GM12878 (cell line): ENCODE measurements around the gene LSM14B. TPM values are rescaled to one million over a fixed set of nuclear protein-coding genes. Genes with fewer than 3 reads are reported as not detected.

Experiments
- ATAC-seq: fragments of 200-7000 bp; cut with Tn5 transposase; 3 replicates; pipeline ENCODE4 v1.9.1; 2020; ENCODE audit warnings: mild to moderate bottlenecking, moderate library complexity
- BruUV-seq: library from RNA; stranded (reverse); fragments of 400-500 nt; replicated peaks from 2 replicates; lab custom pipeline; 2021; lab: Mats Ljungman, UMichigan
- CTCF ChIA-PET: fragments of 300-600 bp; sonication (Branson Sonifier 250); formaldehyde crosslinking; extraction: SDS; loops from one replicate; lab custom pipeline; 2021; ENCODE audit warnings: inconsistent platforms; lab: Yijun Ruan, JAX
- POLR2A ChIA-PET: fragments of 350-600 bp; formaldehyde crosslinking; extraction: SDS; loops from one replicate; lab custom pipeline; 2021; ENCODE audit warnings: inconsistent platforms; lab: Charles Lee
- RAD21 ChIA-PET: fragments of 300-600 bp; sonication (Branson Sonifier 250); formaldehyde crosslinking; loops from one replicate; lab custom pipeline; 2023; ENCODE audit warnings: antibody characterized with exemption; ENCODE audit not compliant: unreplicated experiment; lab: Charles Lee
- SMC1A ChIA-PET: fragments of 300-600 bp; sonication (Branson Sonifier 250); formaldehyde crosslinking; loops from one replicate; lab custom pipeline; 2023; ENCODE audit not compliant: unreplicated experiment, uncharacterized antibody; lab: Charles Lee
- DNase-seq: peaks from one replicate; pipeline ENCODE4 v3.0.0-alpha.2; 2011; ENCODE audit warnings: low read depth, low spot score
- FAIRE-seq: peaks from 3 replicates; lab custom pipeline; 2011; peaks lifted over from hg19 to GRCh38; lab: Jason Lieb, UNC
- H2AFZ ChIP-seq: 2 replicates; pipeline ENCODE4 v1.6.0; 2011; ENCODE audit warnings: low read depth, low read length, control low read depth; ENCODE audit not compliant: control insufficient read depth
- H3K27ac ChIP-seq: 2 replicates; pipeline ENCODE4 v1.5.1; 2011; ENCODE audit warnings: control low read depth; ENCODE audit not compliant: control insufficient read depth, insufficient read depth
- H3K27me3 ChIP-seq, 2 experiments: replicated peaks in 1 of 2; 2 replicates each; pipeline versions ENCODE4 v1.6.0 to v1.6.1; 2011; ENCODE audit warnings: low read length in 1 of 2; ENCODE audit not compliant: control insufficient read depth in 2 of 2, insufficient read depth in 2 of 2
- H3K36me3 ChIP-seq, 2 experiments: 2 replicates each; pipeline ENCODE4 v1.5.1; 2011; ENCODE audit warnings: low read length in 1 of 2; ENCODE audit not compliant: control insufficient read depth in 2 of 2, insufficient read depth in 2 of 2
- H3K4me1 ChIP-seq: 2 replicates; pipeline ENCODE4 v1.6.1; 2011; ENCODE audit warnings: mild to moderate bottlenecking, low read length, moderate library complexity, mixed read lengths; ENCODE audit not compliant: control insufficient read depth, insufficient read depth
- H3K4me2 ChIP-seq: 2 replicates; pipeline ENCODE4 v1.6.0; 2011; ENCODE audit warnings: control low read depth; ENCODE audit not compliant: control insufficient read depth, insufficient read depth
- H3K4me3 ChIP-seq: fragments of 200-600 bp; sonication (generic); 2 replicates; pipeline ENCODE4 v1.5.1; 2016
- H3K79me2 ChIP-seq: 2 replicates; pipeline ENCODE4 v1.6.0; 2011; ENCODE audit warnings: low read length; ENCODE audit not compliant: control insufficient read depth, insufficient read depth
- H3K9ac ChIP-seq: 2 replicates; pipeline ENCODE4 v1.8.0; 2011; ENCODE audit warnings: low read length, control low read depth, mixed read lengths; ENCODE audit not compliant: control insufficient read depth, insufficient read depth
- H3K9me3 ChIP-seq: replicated peaks from 3 replicates; pipeline ENCODE4 v1.5.1; 2011; ENCODE audit warnings: mild to moderate bottlenecking, low read length; ENCODE audit not compliant: control insufficient read depth, insufficient read depth
- H4K20me1 ChIP-seq: 2 replicates; pipeline ENCODE4 v1.6.0; 2011; ENCODE audit not compliant: control insufficient read depth, insufficient read depth
- BHLHE40 ChIP-seq, 2 experiments: fragments of 450-650 bp in 1 of 2; IDR thresholded peaks; 2 replicates each; pipeline ENCODE4 v1.6.1; 2011 to 2017; ENCODE audit warnings: low read depth in 2 of 2, borderline replicate concordance in 1 of 2, improper control_type of control experiment in 1 of 2, low read length in 1 of 2, mild to moderate bottlenecking in 1 of 2
- BRCA1 ChIP-seq: IDR thresholded peaks from 2 replicates; pipeline ENCODE4 v1.6.1; 2011; ENCODE audit warnings: low read depth, low read length, improper control_type of control experiment
- EGR1 ChIP-seq, 2 experiments: IDR thresholded peaks; 1 replicate in 1 of 2; 2 replicates in 1 of 2; pipeline ENCODE4 v1.6.1; 2011 to 2012; ENCODE audit warnings: low read depth in 2 of 2, low read length in 2 of 2, borderline replicate concordance in 1 of 2, mild to moderate bottlenecking in 1 of 2, moderate library complexity in 1 of 2
- FOXK2 ChIP-seq: fragments of 450-650 bp; IDR thresholded peaks from 2 replicates; pipeline ENCODE4 v1.6.1; 2017; ENCODE audit warnings: mild to moderate bottlenecking, moderate library complexity
- GATAD2B ChIP-seq: fragments of 450-650 bp; conservative IDR thresholded peaks from 2 replicates; pipeline ENCODE4 v1.6.1; 2017; ENCODE audit warnings: low read depth, mild to moderate bottlenecking, moderate library complexity
- HDAC6 ChIP-seq: fragments of 200-600 bp; sonication (generic); IDR thresholded peaks from one replicate; pipeline ENCODE4 v1.8.0; 2017; ENCODE audit warnings: antibody characterized with exemption; ENCODE audit not compliant: unreplicated experiment
- NFXL1 ChIP-seq: fragments of 450-650 bp; IDR thresholded peaks from 2 replicates; pipeline ENCODE4 v1.6.1; 2017; ENCODE audit warnings: antibody characterized with exemption, mild to moderate bottlenecking, borderline replicate concordance
- NR2F1 ChIP-seq: fragments of 450-650 bp; conservative IDR thresholded peaks from 2 replicates; pipeline ENCODE4 v1.6.1; 2017; ENCODE audit warnings: mild to moderate bottlenecking
- RELA ChIP-seq: fragments of 450-650 bp; IDR thresholded peaks from 2 replicates; pipeline ENCODE4 v1.8.0; 2014; ENCODE audit warnings: borderline replicate concordance; ENCODE audit not compliant: partially characterized antibody
- RUNX3 ChIP-seq: IDR thresholded peaks from 2 replicates; pipeline ENCODE4 v1.6.1; 2012; ENCODE audit warnings: low read length, inconsistent platforms
- SIN3A ChIP-seq: IDR thresholded peaks from 2 replicates; pipeline ENCODE4 v1.6.1; 2012; ENCODE audit warnings: low read depth, low read length, improper control_type of control experiment
- SMAD5 ChIP-seq: IDR thresholded peaks from 2 replicates; pipeline ENCODE4 v1.6.1; 2016; ENCODE audit warnings: antibody characterized with exemption, low read depth
- ZNF207 ChIP-seq: fragments of 450-650 bp; IDR thresholded peaks from 2 replicates; pipeline ENCODE4 v1.6.1; 2014; ENCODE audit warnings: antibody characterized with exemption, mild to moderate bottlenecking, borderline replicate concordance
- WGBS: methylation state at CpG from one replicate; pipeline ENCODE4 v1.1.6; 2016; ENCODE audit warnings: low lambda C conversion rate; ENCODE audit not compliant: insufficient replicate concordance, insufficient coverage; ENCODE audit errors: missing lambda C conversion rate; 5-methylcytosine and 5-hydroxymethylcytosine counted together
- in situ Hi-C: fragments of 300-500 bp; cut with MboI; formaldehyde crosslinking; loops from 9 replicates; pipeline ENCODE4 v1.14.3; 2018; ENCODE audit warnings: mixed read lengths
- intact Hi-C: fragments of 100-400 bp; cut with micrococcal nuclease; formaldehyde crosslinking; loops from one replicate; pipeline ENCODE4 v1.14.2; 2022; ENCODE audit not compliant: unreplicated experiment
- polyA plus RNA-seq, 11 experiments: library from polyadenylated mRNA; depleted of rRNA in 4 of 11; unstranded in 6 of 11; stranded (reverse) in 5 of 11; fragments of >200 nt; fragmentation: Nextera tagmentation in 4 of 11; fragmentation: Illumina TruSeq in 1 of 11; extraction: Ambion mirVana in 4 of 11; extraction: Trizol in 1 of 11; gene quantifications; 1 replicate in 1 of 11; 2 replicates in 10 of 11; pipeline versions ENCODE4 v1.2.1 to v1.2.3, GENCODE V29; 2011 to 2016; ENCODE audit warnings: inconsistent platforms in 2 of 11, missing spikeins in 2 of 11, low read depth in 1 of 11
- total RNA-seq, 4 experiments: library from RNA; depleted of rRNA in 3 of 4; stranded (reverse); fragments of >200 nt in 3 of 4; fragmentation: Illumina TruSeq in 1 of 4; extraction: Trizol in 1 of 4; gene quantifications; 2 replicates each; pipeline versions ENCODE4 v1.2.1 to v1.2.3, GENCODE V29; 2013 to 2021
- TF ChIP-seq, protein P1 (sequence below): fragments of 450-650 bp; IDR thresholded peaks from 2 replicates; pipeline ENCODE4 v1.6.1; 2017; ENCODE audit warnings: low read depth, mild to moderate bottlenecking, moderate library complexity

The LSM14B gene
- total and polyA plus RNA-seq, 10 of the 15 experiments (the other 5 are each of a cell fraction or from before 2014, with no cell fraction given), result 0.56 to 34.3 (median 15.6) TPM

DNA sequence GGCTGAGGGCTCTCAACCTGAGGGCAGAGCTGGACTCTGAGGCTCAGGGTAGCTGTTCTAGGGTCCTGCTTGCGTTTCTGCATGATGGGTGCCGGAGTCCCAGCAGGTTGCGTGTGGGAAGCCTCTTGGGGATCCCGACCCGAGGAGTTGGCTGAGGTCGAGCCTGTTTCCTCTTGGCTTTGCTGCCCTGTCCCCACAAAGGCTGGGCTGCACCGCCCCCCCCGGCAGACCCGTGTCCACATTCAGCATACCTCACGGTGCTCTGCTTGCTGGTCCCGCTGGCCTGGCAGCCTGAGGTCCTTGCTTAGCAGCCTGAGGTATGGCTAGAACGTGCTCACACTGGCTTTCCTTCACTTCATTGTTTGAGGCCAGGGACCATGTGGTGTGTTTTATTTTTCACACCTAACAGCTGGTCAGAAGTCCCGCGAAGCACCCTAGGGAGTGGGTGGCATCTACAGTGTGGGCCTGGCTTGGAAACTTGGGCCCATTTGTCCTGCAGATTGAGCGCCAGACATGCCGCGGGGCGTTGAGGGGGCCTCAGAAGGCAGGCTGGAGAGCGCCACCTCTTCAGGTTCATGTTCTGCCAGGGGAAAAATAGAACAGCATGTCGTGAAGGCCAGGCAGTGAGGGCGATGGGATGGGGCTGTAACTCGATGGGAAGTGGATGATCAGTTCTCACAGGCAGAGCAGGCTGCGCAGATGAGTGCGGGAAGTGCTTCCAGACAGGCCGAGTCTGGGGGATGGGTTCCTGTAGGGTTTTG is 9.5 kb downstream of the LSM14B start:
- H4K20me1 ChIP-seq, result peaks cover 4% of the 10 kb centered on the region; the same call in 1 of the 2 replicates
- 97% methylated on average over 25 of the region's 25 CpGs for WGBS
- H3K79me2 ChIP-seq, result no peaks in the 10 kb centered on the region; the same call in none of the 2 replicates
- ChIA-PET CTCF (interaction anchor here (2.4 kb wide), 1 partner anchor 10 kb away, joined by 6 read pairs; no protein-coding TSS in a partner anchor), POLR2A (no interaction called here)
- peaks cover 35 to 40% of the 10 kb centered on the region in 2 experiments for H3K36me3 ChIP-seq
- ATAC-seq, result no peak
- intact Hi-C loops, result no loop called here
- no peaks in the 10 kb centered on the region; the same call in 1 of the 2 replicates for H3K4me1 ChIP-seq
- H3K27me3 ChIP-seq, result no peaks in the 10 kb centered on the region
- no peak overlapping the region for H3K27ac ChIP-seq
- no peak overlapping the region for H3K4me3 ChIP-seq
- H2AFZ ChIP-seq, result no peak overlapping the region
- BruUV-seq, result no TSS peak
- no peak for TF ChIP-seq GATAD2B
- TF ChIP-seq, all 136 proteins: peak for 0
- Histone ChIP-seq H3K9ac (no peak overlapping the region), H3K4me2 (no peak overlapping the region), H3K9me3 (no peaks in the 10 kb centered on the region)
- SMC1A ChIA-PET, result no interaction called here
- in situ Hi-C loops, result no loop called here
- RAD21 ChIA-PET, result no interaction called here
- no peak for FAIRE-seq
- no peak for DNase-seq

DNA sequence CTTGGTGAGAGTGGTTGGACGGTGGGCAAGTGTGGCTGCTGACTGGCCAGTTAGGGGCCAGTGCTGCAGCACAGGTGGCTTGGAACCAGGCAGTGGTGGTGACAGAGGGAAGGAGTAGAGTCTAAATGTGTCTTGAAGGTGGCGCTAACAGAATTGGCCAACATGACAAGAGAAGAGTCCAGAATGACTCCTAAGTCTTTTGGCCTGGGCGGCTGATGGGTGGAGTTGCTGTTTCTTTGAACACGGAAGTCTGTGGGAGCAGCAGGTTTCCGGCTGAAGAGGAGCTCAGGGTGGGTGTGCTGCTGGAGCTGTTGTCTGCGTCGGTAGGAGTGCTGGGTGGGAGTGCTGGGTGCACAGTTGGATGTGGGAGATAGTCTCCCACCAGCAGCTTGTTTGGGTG is 10.1 kb downstream of the LSM14B start:
- no TSS peak for BruUV-seq
- ATAC-seq, result no peak
- RAD21 ChIA-PET, result no interaction called here
- TF ChIP-seq EGR1 (IDR thresholded peaks at IDR 0.05; ENCODE audit: borderline replicate concordance in 1 of 2, low read depth in 2 of 2, low read length in 2 of 2) (no peak), NR2F1 (no peak), ZNF207 (no peak), HDAC6 (no peak), RUNX3 (no peak), BRCA1 (no peak), SIN3A (no peak), BHLHE40 (IDR thresholded peaks at IDR 0.05; ENCODE audit: borderline replicate concordance in 1 of 2, low read depth in 2 of 2, low read length in 1 of 2) (no peak), SMAD5 (no peak), NFXL1 (no peak), RELA (no peak), FOXK2 (no peak)
- TF ChIP-seq, protein P1, sequence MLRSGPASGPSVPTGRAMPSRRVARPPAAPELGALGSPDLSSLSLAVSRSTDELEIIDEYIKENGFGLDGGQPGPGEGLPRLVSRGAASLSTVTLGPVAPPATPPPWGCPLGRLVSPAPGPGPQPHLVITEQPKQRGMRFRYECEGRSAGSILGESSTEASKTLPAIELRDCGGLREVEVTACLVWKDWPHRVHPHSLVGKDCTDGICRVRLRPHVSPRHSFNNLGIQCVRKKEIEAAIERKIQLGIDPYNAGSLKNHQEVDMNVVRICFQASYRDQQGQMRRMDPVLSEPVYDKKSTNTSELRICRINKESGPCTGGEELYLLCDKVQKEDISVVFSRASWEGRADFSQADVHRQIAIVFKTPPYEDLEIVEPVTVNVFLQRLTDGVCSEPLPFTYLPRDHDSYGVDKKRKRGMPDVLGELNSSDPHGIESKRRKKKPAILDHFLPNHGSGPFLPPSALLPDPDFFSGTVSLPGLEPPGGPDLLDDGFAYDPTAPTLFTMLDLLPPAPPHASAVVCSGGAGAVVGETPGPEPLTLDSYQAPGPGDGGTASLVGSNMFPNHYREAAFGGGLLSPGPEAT, result no peak

More for the DNA sequence above, 10.1 kb downstream of the LSM14B start:
- H4K20me1 ChIP-seq, result peaks cover 4% of the 10 kb centered on the region; the same call in 1 of the 2 replicates
- in situ Hi-C loops, result no loop called here
- H2AFZ ChIP-seq, result no peak overlapping the region
- DNase-seq (no peak), FAIRE-seq (no peak)
- intact Hi-C loops, result no loop called here
- SMC1A ChIA-PET, result no interaction called here
- no peaks in the 10 kb centered on the region for H3K9me3 ChIP-seq
- H3K27me3 ChIP-seq, result no peaks in the 10 kb centered on the region
- CTCF ChIA-PET, result interaction anchor here (2.4 kb wide), 1 partner anchor 9 kb away, joined by 6 read pairs; no protein-coding TSS in a partner anchor
- 72% methylated on average over 7 of the region's 7 CpGs for WGBS
- H3K4me3 ChIP-seq, result no peak overlapping the region
- H3K4me1 ChIP-seq, result no peaks in the 10 kb centered on the region; the same call in 1 of the 2 replicates
- H3K79me2 ChIP-seq, result no peaks in the 10 kb centered on the region; the same call in none of the 2 replicates
- H3K36me3 ChIP-seq, result peaks cover 41 to 42% of the 10 kb centered on the region in 2 experiments
- H3K27ac ChIP-seq, result no peak overlapping the region
- POLR2A ChIA-PET, result interaction anchor here (0.8 kb wide), 1 partner anchor 64 kb away, joined by 3 read pairs; no protein-coding TSS in a partner anchor
- no peak overlapping the region for H3K9ac ChIP-seq
- no peak overlapping the region for H3K4me2 ChIP-seq
